GM04503 (cell line): ENCODE results near the gene NKX2-2.
"Not testable (repeated sequence)": the region's sequence is repeated elsewhere in the genome, so short reads cannot be mapped to it uniquely, and the experiment has no call there.

Experiments used
- DNase-seq: peaks from one replicate; pipeline ENCODE4 v3.0.0-alpha.2; 2012; ENCODE audit warnings: low read depth

Gene NKX2-2

GRCh38 chr20:21508230-21509078 lies 5.4 kb downstream of the NKX2-2 start:
- DNase-seq, result no peak

GRCh38 chr20:21507400-21508229 lies 6.2 kb downstream of the NKX2-2 start:
- DNase-seq, result no peak

- DNase-seq, result no peak
These were observed 7.9 kb downstream of the NKX2-2 start for GRCh38 chr20:21505810-21506530.

- no peak for DNase-seq
These were observed 8.6 kb downstream of the NKX2-2 start for GRCh38 chr20:21505161-21505809.

GRCh38 chr20:21504323-21504722 lies 9.5 kb downstream of the NKX2-2 start:
- DNase-seq, result no peak

- DNase-seq, result no peak
These were observed 10.5 kb downstream of the NKX2-2 start for GRCh38 chr20:21503345-21503744.

- no peak for DNase-seq
These were observed 12.7 kb downstream of the NKX2-2 start for GRCh38 chr20:21501184-21501583.

- DNase-seq, result no peak
These were observed 13.3 kb downstream of the NKX2-2 start for GRCh38 chr20:21500599-21500998.

- no peak for DNase-seq
These were observed 14.2 kb downstream of the NKX2-2 start for GRCh38 chr20:21499641-21500040.

GRCh38 chr20:21498635-21499034 lies 15.2 kb downstream of the NKX2-2 start:
- DNase-seq, result no peak

GRCh38 chr20:21498195-21498594 lies 15.7 kb downstream of the NKX2-2 start:
- DNase-seq, result no peak

- no peak for DNase-seq
These were observed 17.4 kb downstream of the NKX2-2 start for GRCh38 chr20:21496452-21496851.

GRCh38 chr20:21493049-21493448 lies 20.8 kb downstream of the NKX2-2 start:
- DNase-seq, result no peak

- no peak for DNase-seq
These were observed 23.8 kb downstream of the NKX2-2 start for GRCh38 chr20:21490105-21490504.

- not testable (repeated sequence) for DNase-seq
These were observed 33.7 kb downstream of the NKX2-2 start for GRCh38 chr20:21480144-21480543.

- DNase-seq, result no peak
These were observed 48.1 kb downstream of the NKX2-2 start for GRCh38 chr20:21465799-21466198.

- DNase-seq, result no peak
These were observed 48.9 kb downstream of the NKX2-2 start for GRCh38 chr20:21464916-21465315.
